SK-N-SH treated with all-trans-retinoic acid at 6 μM for 48 hours (cell line): ENCODE data around the gene LRIG2.

ENCODE experiments used
- ATAC-seq: fragments of 200-7000 bp; cut with Tn5 transposase; 3 replicates; pipeline ENCODE4 v1.9.1; 2020; ENCODE audit warnings: mild to moderate bottlenecking, moderate library complexity
- ARNTL ChIP-seq: fragments of 450-650 bp; formaldehyde crosslinking; IDR thresholded peaks from 2 replicates; pipeline ENCODE4 v1.5.0; 2020; ENCODE audit warnings: low read depth, mild to moderate bottlenecking, moderate library complexity, borderline replicate concordance
- BACH2 ChIP-seq: fragments of 250-450 bp; sonication (Bioruptor Pico); IDR thresholded peaks from 2 replicates; pipeline ENCODE4 v1.9.0; 2021; ENCODE audit warnings: mild to moderate bottlenecking, borderline replicate concordance
- CSDC2 ChIP-seq: fragments of 250-450 bp; sonication (Bioruptor Pico); IDR thresholded peaks from 2 replicates; pipeline ENCODE4 v1.5.0; 2020; ENCODE audit warnings: mild to moderate bottlenecking, moderate library complexity
- ESRRG ChIP-seq: fragments of 250-450 bp; sonication (Bioruptor Pico); IDR thresholded peaks from 2 replicates; pipeline ENCODE4 v1.6.1; 2021; ENCODE audit warnings: mild to moderate bottlenecking
- GLIS3 ChIP-seq: fragments of 250-450 bp; sonication (Bioruptor Pico); IDR thresholded peaks from 2 replicates; pipeline ENCODE4 v1.5.0; 2020; ENCODE audit warnings: mild to moderate bottlenecking, moderate library complexity
- ISL1 ChIP-seq: fragments of 250-450 bp; sonication (Bioruptor Pico); IDR thresholded peaks from 2 replicates; pipeline ENCODE4 v2.1.2; 2022; ENCODE audit warnings: mild to moderate bottlenecking, moderate library complexity
- OSR1 ChIP-seq: fragments of 250-450 bp; sonication (Bioruptor Pico); IDR thresholded peaks from 2 replicates; pipeline ENCODE4 v1.8.0; 2022; ENCODE audit warnings: moderate library complexity, mild to moderate bottlenecking, inconsistent platforms
- PPARA ChIP-seq: fragments of 250-450 bp; sonication (Bioruptor Pico); IDR thresholded peaks from 2 replicates; pipeline ENCODE4 v1.5.0; 2020; ENCODE audit warnings: mild to moderate bottlenecking, borderline replicate concordance
- RARB ChIP-seq: fragments of 250-450 bp; sonication (Bioruptor Pico); IDR thresholded peaks from 2 replicates; pipeline ENCODE4 v1.8.0; 2021; ENCODE audit warnings: mild to moderate bottlenecking, moderate library complexity
- TCF4 ChIP-seq: fragments of 250-450 bp; sonication (Bioruptor Pico); IDR thresholded peaks from 2 replicates; pipeline ENCODE4 v1.8.0; 2021; ENCODE audit warnings: mild to moderate bottlenecking, moderate library complexity, borderline replicate concordance
- ZC3H10 ChIP-seq: fragments of 250-450 bp; sonication (Bioruptor Pico); IDR thresholded peaks from 2 replicates; pipeline ENCODE4 v1.5.1; 2021; ENCODE audit warnings: mild to moderate bottlenecking, moderate library complexity
- ZFP3 ChIP-seq: fragments of 250-450 bp; sonication (Bioruptor Pico); IDR thresholded peaks from 2 replicates; pipeline ENCODE4 v1.5.0; 2020; ENCODE audit warnings: mild to moderate bottlenecking, moderate library complexity
- ZFP30 ChIP-seq: fragments of 450-650 bp; formaldehyde crosslinking; IDR thresholded peaks from 2 replicates; pipeline ENCODE4 v1.5.0; 2022; ENCODE audit warnings: mild to moderate bottlenecking, moderate library complexity
- ZNF565 ChIP-seq: fragments of 450-650 bp; formaldehyde crosslinking; conservative IDR thresholded peaks from 2 replicates; pipeline ENCODE4 v1.5.0; 2020; ENCODE audit warnings: low read depth, mild to moderate bottlenecking, moderate library complexity
- ZNF70 ChIP-seq: fragments of 450-650 bp; formaldehyde crosslinking; IDR thresholded peaks from 2 replicates; pipeline ENCODE4 v1.5.0; 2020; ENCODE audit warnings: mild to moderate bottlenecking, moderate library complexity
- ZNF8 ChIP-seq: fragments of 450-650 bp; formaldehyde crosslinking; IDR thresholded peaks from 2 replicates; pipeline ENCODE4 v1.5.0; 2020; ENCODE audit warnings: mild to moderate bottlenecking, moderate library complexity
- TF ChIP-seq, protein P1 (sequence below): fragments of 250-450 bp; sonication (Bioruptor Pico); IDR thresholded peaks from 2 replicates; pipeline ENCODE4 v1.5.1; 2021; ENCODE audit warnings: mild to moderate bottlenecking, moderate library complexity
- TF ChIP-seq, protein P2 (sequence below): fragments of 250-450 bp; sonication (Bioruptor Pico); IDR thresholded peaks from 2 replicates; pipeline ENCODE4 v1.5.0; 2020; ENCODE audit warnings: mild to moderate bottlenecking, moderate library complexity
- TF ChIP-seq, protein P3 (sequence below): fragments of 250-450 bp; sonication (Bioruptor Pico); IDR thresholded peaks from 2 replicates; pipeline ENCODE4 v1.5.1; 2020; ENCODE audit warnings: low read depth, mild to moderate bottlenecking, moderate library complexity
- TF ChIP-seq, protein P4 (sequence below): fragments of 250-450 bp; sonication (Bioruptor Pico); IDR thresholded peaks from 2 replicates; pipeline ENCODE4 v1.8.0; 2020; ENCODE audit warnings: mild to moderate bottlenecking, moderate library complexity, borderline replicate concordance

LRIG2 gene

DNA sequence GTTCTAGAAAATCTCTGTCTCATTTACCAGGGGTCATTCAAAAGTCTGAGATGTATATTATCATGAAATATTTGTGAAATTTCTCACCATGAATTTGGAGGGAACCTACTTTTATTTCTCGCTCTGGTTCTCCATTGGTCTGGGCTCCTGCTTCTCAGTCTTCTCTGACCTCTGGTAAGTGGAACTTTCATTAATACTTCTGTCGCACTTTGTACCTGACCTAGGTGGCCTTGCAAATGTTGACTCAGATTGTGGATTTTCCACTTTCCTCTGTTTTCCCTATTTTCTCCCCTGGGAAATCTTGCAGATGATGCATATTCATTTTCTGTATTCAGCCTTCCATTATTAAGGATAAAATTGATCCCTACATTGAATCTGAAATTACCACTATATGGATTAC lies 53.2 kb downstream of the LRIG2 start:
- no peak for ATAC-seq
- TF ChIP-seq ZNF8 (CRISPR knock-in tag), result no peak
- TF ChIP-seq GLIS3, result no peak
- no peak for TF ChIP-seq ZC3H10 (CRISPR knock-in tag)
- no peak for TF ChIP-seq ESRRG (CRISPR knock-in tag)
- TF ChIP-seq ISL1 (CRISPR knock-in tag), result no peak
- TF ChIP-seq, protein P1, sequence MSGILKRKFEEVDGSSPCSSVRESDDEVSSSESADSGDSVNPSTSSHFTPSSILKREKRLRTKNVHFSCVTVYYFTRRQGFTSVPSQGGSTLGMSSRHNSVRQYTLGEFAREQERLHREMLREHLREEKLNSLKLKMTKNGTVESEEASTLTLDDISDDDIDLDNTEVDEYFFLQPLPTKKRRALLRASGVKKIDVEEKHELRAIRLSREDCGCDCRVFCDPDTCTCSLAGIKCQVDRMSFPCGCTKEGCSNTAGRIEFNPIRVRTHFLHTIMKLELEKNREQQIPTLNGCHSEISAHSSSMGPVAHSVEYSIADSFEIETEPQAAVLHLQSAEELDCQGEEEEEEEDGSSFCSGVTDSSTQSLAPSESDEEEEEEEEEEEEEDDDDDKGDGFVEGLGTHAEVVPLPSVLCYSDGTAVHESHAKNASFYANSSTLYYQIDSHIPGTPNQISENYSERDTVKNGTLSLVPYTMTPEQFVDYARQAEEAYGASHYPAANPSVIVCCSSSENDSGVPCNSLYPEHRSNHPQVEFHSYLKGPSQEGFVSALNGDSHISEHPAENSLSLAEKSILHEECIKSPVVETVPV (CRISPR knock-in tag), result no peak

DNA sequence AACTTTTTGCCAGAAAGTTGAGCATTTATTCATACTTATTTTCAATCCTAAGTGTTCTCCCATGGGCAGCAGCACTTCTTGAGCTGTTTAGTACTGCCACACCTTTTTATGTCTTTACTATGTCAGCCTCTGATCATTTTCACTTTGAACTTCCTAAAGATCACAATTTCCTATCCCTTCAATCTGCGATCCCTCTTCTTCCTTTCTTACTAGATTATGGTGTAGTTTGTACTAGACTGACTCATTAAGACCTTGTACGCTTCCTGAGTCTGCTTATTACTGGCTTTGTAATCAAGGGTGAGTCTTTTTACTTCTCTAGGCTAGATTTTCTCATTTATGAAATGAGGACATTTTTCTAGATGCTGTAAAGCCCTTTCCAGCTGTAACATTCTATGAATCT lies 55.1 kb downstream of the LRIG2 start:
- no peak for ATAC-seq
- TF ChIP-seq TCF4 (CRISPR knock-in tag) (no peak), ZNF70 (CRISPR knock-in tag) (no peak), ISL1 (CRISPR knock-in tag) (no peak), OSR1 (CRISPR knock-in tag) (no peak), ESRRG (CRISPR knock-in tag) (no peak), ARNTL (CRISPR knock-in tag) (no peak)
- TF ChIP-seq, protein P2, sequence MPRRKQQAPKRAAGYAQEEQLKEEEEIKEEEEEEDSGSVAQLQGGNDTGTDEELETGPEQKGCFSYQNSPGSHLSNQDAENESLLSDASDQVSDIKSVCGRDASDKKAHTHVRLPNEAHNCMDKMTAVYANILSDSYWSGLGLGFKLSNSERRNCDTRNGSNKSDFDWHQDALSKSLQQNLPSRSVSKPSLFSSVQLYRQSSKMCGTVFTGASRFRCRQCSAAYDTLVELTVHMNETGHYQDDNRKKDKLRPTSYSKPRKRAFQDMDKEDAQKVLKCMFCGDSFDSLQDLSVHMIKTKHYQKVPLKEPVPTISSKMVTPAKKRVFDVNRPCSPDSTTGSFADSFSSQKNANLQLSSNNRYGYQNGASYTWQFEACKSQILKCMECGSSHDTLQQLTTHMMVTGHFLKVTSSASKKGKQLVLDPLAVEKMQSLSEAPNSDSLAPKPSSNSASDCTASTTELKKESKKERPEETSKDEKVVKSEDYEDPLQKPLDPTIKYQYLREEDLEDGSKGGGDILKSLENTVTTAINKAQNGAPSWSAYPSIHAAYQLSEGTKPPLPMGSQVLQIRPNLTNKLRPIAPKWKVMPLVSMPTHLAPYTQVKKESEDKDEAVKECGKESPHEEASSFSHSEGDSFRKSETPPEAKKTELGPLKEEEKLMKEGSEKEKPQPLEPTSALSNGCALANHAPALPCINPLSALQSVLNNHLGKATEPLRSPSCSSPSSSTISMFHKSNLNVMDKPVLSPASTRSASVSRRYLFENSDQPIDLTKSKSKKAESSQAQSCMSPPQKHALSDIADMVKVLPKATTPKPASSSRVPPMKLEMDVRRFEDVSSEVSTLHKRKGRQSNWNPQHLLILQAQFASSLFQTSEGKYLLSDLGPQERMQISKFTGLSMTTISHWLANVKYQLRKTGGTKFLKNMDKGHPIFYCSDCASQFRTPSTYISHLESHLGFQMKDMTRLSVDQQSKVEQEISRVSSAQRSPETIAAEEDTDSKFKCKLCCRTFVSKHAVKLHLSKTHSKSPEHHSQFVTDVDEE (CRISPR knock-in tag), result no peak
- TF ChIP-seq, protein P1 (CRISPR knock-in tag), result no peak
- TF ChIP-seq, protein P3, sequence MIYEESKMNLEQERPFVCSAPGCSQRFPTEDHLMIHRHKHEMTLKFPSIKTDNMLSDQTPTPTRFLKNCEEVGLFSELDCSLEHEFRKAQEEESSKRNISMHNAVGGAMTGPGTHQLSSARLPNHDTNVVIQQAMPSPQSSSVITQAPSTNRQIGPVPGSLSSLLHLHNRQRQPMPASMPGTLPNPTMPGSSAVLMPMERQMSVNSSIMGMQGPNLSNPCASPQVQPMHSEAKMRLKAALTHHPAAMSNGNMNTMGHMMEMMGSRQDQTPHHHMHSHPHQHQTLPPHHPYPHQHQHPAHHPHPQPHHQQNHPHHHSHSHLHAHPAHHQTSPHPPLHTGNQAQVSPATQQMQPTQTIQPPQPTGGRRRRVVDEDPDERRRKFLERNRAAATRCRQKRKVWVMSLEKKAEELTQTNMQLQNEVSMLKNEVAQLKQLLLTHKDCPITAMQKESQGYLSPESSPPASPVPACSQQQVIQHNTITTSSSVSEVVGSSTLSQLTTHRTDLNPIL (CRISPR knock-in tag), result no peak

DNA sequence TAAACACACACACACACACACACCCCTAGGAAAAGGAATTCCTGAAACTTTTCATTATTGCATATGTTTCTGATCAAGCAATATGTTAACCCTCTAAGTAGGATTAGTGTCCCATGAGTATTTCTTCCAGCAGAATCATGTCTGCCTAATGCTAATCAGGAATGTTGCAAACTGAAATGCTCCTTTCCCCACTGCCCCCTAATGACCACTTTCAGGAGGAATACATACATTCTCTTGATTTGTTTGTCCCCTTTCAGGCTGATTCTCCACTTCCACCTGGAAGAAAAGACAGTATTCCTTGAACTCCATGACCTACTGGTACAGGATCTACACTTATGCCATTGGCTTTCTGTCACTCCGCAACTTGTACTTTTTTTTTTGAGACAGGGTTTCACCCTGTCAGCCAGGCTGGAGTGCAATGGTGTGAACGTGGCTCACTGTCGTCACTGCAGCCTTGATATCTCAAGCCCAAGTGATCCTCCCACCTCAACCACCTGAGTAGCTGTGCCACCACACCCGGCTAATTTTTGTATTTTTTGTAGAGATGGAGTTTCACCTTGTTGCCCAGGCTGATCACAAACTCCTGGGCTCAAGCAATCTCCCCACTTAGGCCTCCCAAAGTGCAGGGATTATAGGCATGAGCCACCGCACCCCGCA lies 56.7 kb downstream of the LRIG2 start:
- no peak for ATAC-seq
- no peak for TF ChIP-seq ZC3H10 (CRISPR knock-in tag)
- no peak for TF ChIP-seq ZFP30
- TF ChIP-seq, protein P4, sequence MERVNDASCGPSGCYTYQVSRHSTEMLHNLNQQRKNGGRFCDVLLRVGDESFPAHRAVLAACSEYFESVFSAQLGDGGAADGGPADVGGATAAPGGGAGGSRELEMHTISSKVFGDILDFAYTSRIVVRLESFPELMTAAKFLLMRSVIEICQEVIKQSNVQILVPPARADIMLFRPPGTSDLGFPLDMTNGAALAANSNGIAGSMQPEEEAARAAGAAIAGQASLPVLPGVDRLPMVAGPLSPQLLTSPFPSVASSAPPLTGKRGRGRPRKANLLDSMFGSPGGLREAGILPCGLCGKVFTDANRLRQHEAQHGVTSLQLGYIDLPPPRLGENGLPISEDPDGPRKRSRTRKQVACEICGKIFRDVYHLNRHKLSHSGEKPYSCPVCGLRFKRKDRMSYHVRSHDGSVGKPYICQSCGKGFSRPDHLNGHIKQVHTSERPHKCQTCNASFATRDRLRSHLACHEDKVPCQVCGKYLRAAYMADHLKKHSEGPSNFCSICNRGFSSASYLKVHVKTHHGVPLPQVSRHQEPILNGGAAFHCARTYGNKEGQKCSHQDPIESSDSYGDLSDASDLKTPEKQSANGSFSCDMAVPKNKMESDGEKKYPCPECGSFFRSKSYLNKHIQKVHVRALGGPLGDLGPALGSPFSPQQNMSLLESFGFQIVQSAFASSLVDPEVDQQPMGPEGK, result no peak
- TF ChIP-seq PPARA (CRISPR knock-in tag), result no peak
- no peak for TF ChIP-seq ARNTL (CRISPR knock-in tag)
- TF ChIP-seq OSR1 (CRISPR knock-in tag), result no peak
- TF ChIP-seq, protein P3 (CRISPR knock-in tag), result no peak
- TF ChIP-seq ZFP3, result no peak
- TF ChIP-seq ISL1 (CRISPR knock-in tag), result no peak
- no peak for TF ChIP-seq ZNF565
- no peak for TF ChIP-seq ZNF8 (CRISPR knock-in tag)
- no peak for TF ChIP-seq CSDC2
- TF ChIP-seq RARB (CRISPR knock-in tag), result no peak
- TF ChIP-seq BACH2 (CRISPR knock-in tag), result no peak
- TF ChIP-seq, protein P1 (CRISPR knock-in tag), result no peak
- TF ChIP-seq TCF4 (CRISPR knock-in tag), result no peak
- TF ChIP-seq ESRRG (CRISPR knock-in tag), result no peak
- no peak for TF ChIP-seq GLIS3
